Measurements from ENCODE around the gene CSKMT. TPM values are rescaled to one million over a fixed set of nuclear protein-coding genes. Genes with fewer than 3 reads are reported as not detected.
"Not testable (repeated sequence)": the region's sequence is repeated elsewhere in the genome, so short reads cannot be mapped to it uniquely, and the experiment has no call there.

The CSKMT gene
- polyA plus RNA-seq, 1 experiment: 6.6 TPM

GRCh38 chr11:62689421-62690183, 24.5 kb downstream of the CSKMT start, which contains the start of gene LRRN4CL:
Gene LRRN4CL (minus strand): TSS chr11:62689530. CDS start chr11:62688508, 1,022 bp downstream.
- H3K36me3 ChIP-seq (ENCODE audit: control insufficient read depth, insufficient read depth, low read length): peaks cover 16% of the 10 kb centered on the region
- H3K4me3 ChIP-seq (ENCODE audit: low read depth, low read length): peak within 1 kb of the TSS; percentile 16
- peak; percentile 91 for DNase-seq (ENCODE audit: low read depth)
- TF ChIP-seq, protein P1, sequence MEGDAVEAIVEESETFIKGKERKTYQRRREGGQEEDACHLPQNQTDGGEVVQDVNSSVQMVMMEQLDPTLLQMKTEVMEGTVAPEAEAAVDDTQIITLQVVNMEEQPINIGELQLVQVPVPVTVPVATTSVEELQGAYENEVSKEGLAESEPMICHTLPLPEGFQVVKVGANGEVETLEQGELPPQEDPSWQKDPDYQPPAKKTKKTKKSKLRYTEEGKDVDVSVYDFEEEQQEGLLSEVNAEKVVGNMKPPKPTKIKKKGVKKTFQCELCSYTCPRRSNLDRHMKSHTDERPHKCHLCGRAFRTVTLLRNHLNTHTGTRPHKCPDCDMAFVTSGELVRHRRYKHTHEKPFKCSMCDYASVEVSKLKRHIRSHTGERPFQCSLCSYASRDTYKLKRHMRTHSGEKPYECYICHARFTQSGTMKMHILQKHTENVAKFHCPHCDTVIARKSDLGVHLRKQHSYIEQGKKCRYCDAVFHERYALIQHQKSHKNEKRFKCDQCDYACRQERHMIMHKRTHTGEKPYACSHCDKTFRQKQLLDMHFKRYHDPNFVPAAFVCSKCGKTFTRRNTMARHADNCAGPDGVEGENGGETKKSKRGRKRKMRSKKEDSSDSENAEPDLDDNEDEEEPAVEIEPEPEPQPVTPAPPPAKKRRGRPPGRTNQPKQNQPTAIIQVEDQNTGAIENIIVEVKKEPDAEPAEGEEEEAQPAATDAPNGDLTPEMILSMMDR (IDR thresholded peaks at IDR 0.05; ENCODE audit: insufficient read depth, low read depth, low read length): no peak
- no peaks in the 10 kb centered on the region for H3K27me3 ChIP-seq (ENCODE audit: control insufficient read depth, insufficient read depth, low read length)
- ChIA-PET POLR2A (interaction anchor here (0.6 to 1.5 kb wide), 6 partner anchors 18 to 295 kb away, joined by 3 to 7 read pairs (median 3); partner anchors contain the start of genes C11orf98, CSKMT, EEF1G and LBHD1), CTCF (interaction anchor here (0.7 to 4.0 kb wide), 11 partner anchors 9 to 192 kb away, joined by 3 to 33 read pairs (median 5); partner anchors contain the start of genes C11orf98, CSKMT, LBHD1 and TMEM179B)

DNA sequence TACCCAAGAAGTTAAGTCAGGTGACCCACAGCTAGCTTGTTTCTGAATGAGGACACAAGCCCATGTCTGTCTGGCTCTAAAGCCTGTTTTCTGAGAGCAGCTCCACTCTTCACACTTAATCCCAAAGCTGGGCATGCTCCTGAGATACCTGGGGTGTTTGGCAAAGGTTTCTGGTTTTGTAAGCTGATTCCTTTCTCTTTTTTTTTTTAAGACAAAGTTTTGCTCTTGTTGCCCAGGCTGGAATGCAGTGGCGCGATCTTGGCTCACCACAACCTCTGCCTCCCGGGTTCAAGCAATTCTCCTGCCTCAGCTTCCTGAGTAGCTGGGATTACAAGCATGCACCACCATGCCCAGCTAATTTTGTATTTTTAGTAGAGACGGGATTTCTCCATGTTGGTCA, 28.5 kb downstream of the CSKMT start:
- CTCF ChIA-PET: interaction anchor here (0.6 to 3.8 kb wide), 15 partner anchors 13 to 299 kb away, joined by 3 to 40 read pairs (median 4); partner anchors contain the start of genes HNRNPUL2, LBHD1, MTA2 and UBXN1
- POLR2A ChIA-PET; DNase-seq (ENCODE audit: low read depth); H3K4me3 ChIP-seq (ENCODE audit: low read depth, low read length); H3K27me3 ChIP-seq (ENCODE audit: control insufficient read depth, insufficient read depth, low read length): not testable (repeated sequence)
- peaks cover 16% of the 10 kb centered on the region for H3K36me3 ChIP-seq (ENCODE audit: control insufficient read depth, insufficient read depth, low read length)

GRCh38 chr11:62694455-62695167, 29.5 kb downstream of the CSKMT start:
- ChIA-PET CTCF (interaction anchor here (0.7 to 3.8 kb wide), 23 partner anchors 8 to 313 kb away, joined by 3 to 40 read pairs (median 4); partner anchors contain the start of genes B3GAT3, HNRNPUL2, LBHD1 and UBXN1), POLR2A (no interaction called here)
- H3K27me3 ChIP-seq (ENCODE audit: control insufficient read depth, insufficient read depth, low read length): no peaks in the 10 kb centered on the region
- TF ChIP-seq, protein P1 (IDR thresholded peaks at IDR 0.05; ENCODE audit: insufficient read depth, low read depth, low read length): peak; percentile 88
- no peak for DNase-seq (ENCODE audit: low read depth)
- H3K36me3 ChIP-seq (ENCODE audit: control insufficient read depth, insufficient read depth, low read length): peaks cover 16% of the 10 kb centered on the region
- H3K4me3 ChIP-seq (ENCODE audit: low read depth, low read length): no peak overlapping the region

DNA sequence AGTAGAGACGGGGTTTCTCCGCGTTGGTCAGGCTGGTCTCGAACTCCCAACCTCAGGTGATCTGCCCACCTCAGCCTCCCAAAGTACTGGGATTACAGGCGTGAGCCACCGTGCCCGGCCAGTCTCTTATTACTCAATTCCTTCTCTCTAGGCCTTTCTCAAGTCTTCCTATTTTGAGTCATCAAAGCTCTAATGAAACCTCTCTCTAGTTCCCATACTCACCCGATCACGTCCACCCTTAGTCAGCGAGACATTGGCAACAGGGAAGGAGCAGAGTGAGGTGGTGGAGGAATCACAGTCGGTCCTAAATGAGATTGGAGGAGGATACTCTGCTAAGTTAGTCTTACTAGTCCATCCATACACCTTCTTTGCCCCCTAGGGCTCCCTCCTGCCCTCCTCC, 37.1 kb downstream of the CSKMT start:
- Histone ChIP-seq H3K27me3 (ENCODE audit: control insufficient read depth, insufficient read depth, low read length) (no peaks in the 10 kb centered on the region), H3K36me3 (ENCODE audit: control insufficient read depth, insufficient read depth, low read length) (no peaks in the 10 kb centered on the region; the same call in 1 of the 2 replicates), H3K4me3 (ENCODE audit: low read depth, low read length) (no peak overlapping the region)
- CTCF ChIA-PET: interaction anchor here (1.2 to 1.8 kb wide), 5 partner anchors 8 to 85 kb away, joined by 3 to 6 read pairs (median 4); partner anchors contain the start of genes INTS5 and TMEM179B
- POLR2A ChIA-PET: no interaction called here
- no peak for DNase-seq (ENCODE audit: low read depth)
- TF ChIP-seq, protein P1 (IDR thresholded peaks at IDR 0.05; ENCODE audit: insufficient read depth, low read depth, low read length): no peak

GRCh38 chr11:62703921-62704320, 38.8 kb downstream of the CSKMT start:
- CTCF ChIA-PET: interaction anchor here (0.7 to 1.6 kb wide), 2 partner anchors 10 to 23 kb away, joined by 3 to 6 read pairs; partner anchors contain the start of gene HNRNPUL2
- not testable (repeated sequence) for H3K27me3 ChIP-seq (ENCODE audit: control insufficient read depth, insufficient read depth, low read length); DNase-seq (ENCODE audit: low read depth); H3K36me3 ChIP-seq (ENCODE audit: control insufficient read depth, insufficient read depth, low read length); H3K4me3 ChIP-seq (ENCODE audit: low read depth, low read length)
- POLR2A ChIA-PET: interaction anchor here (0.7 kb wide), 1 partner anchor 138 kb away, joined by 3 read pairs; no protein-coding TSS in a partner anchor

Data from BJ (cell line).